GM18861 (cell line): ENCODE results near the gene LIMS4.
"Not testable (repeated sequence)": the region's sequence is repeated elsewhere in the genome, so short reads cannot be mapped to it uniquely, and the experiment has no call there.

ENCODE experiments used
- ATAC-seq: cut with Tn5 transposase; IDR thresholded peaks from one replicate; pipeline ENCODE4 v1.9.1; 2021; ENCODE audit not compliant: unreplicated experiment

The LIMS4 gene

DNA sequence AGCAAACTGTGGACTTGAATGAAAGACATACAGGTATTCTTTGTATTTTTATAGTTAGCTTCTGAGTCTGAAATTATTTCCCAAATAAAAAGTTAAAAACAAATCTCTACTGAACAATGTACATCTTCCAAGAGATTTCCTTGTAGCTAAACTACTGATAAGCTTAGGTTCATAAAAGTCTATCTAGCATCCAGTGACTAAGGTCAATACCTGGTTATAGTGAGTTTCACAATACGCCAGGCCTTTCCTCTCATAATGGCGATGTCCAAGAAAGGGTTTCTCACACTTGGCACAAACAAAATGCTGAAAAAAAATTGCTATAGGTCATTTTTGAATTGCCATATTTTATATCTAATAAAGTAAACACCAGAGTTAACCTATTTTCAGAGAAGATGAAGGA lies 21.7 kb downstream of the LIMS4 start:
- ATAC-seq, result not testable (repeated sequence)

- not testable (repeated sequence) for ATAC-seq
These were observed 23.3 kb downstream of the LIMS4 start for GRCh38 chr2:110449127-110449947.

DNA sequence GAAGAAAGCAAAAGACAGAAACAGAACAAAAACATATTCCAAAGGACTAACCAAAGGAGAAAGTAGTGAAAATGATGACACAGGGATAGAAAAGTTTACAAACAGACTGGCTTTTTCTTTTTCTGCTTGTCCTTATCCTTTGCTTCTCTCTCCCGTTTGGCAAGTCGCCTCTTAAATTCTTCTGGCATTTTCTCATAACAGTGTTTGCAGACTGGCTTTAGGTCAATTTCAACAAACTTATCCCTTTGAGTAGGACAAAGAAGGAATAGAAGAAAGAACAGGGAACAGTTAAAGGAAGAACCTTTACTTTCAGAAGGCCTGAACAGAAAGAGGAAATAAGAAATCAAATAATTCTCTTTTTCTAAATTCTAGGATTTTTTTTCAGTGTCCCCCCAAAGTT lies 26.0 kb downstream of the LIMS4 start:
- ATAC-seq, result not testable (repeated sequence)

GRCh38 chr2:110443305-110444005 lies 29.2 kb downstream of the LIMS4 start:
- ATAC-seq, result not testable (repeated sequence)

- not testable (repeated sequence) for ATAC-seq
These were observed 30.7 kb downstream of the LIMS4 start for GRCh38 chr2:110441905-110442304.

DNA sequence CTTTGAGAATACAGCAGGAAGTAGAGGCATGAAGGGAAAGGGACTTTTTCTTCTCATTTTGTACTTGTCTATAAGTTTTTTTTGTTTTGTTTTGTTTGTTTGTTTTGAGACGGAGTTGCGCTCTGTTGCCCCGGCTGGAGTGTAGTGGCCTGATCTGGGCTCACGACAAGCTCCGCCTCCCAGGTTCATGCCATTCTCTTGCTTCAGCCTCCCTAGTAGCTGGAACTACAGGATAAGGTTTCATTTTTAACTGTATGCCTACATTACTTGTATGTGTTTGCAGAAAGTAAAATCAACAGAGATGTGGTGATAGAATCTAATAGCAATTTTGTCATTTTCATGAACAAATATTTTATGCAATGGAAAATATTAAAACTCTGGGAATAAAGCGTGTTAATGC lies 38.1 kb downstream of the LIMS4 start:
- not testable (repeated sequence) for ATAC-seq

DNA sequence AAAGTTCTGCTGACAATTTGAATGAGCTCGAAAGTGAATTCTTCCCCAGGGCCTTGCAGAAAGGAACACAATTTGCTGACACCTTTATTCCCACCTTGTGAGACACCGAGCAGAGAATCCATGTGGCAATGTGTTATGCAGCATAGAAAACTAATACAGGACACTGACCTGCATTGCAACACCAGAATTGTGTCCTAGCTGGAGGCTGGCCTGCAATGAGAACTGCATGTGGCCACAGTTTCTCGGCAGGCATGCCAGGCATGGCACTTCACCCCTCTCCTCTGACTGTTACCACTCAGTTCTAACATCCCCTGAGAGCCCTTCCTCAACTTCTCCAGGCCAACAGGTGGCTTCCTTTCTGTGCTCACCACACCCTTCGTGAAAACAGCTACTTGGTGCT lies 46.9 kb downstream of the LIMS4 start:
- ATAC-seq, result not testable (repeated sequence)

GRCh38 chr2:110424421-110424820 lies 48.2 kb downstream of the LIMS4 start:
- not testable (repeated sequence) for ATAC-seq

DNA sequence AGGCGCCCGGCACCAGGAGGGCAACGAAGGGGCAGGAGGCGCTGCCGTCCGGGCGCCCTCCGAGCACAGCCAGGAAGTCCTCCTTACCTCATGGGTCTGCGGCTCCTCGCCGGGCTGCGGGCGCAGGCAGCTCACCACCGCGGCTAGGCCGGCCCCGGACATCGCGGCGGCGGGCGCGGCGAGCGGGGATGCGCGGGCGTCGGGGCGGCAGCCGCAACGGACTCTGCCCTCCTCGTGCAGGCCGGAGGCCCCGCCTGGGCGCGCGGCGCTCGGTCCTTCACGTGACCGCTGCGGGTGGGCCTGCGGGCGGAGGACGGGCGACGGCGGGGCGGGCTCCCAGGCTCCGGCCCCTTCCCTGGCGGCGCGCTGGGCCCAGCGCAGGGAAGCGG lies 49.0 kb downstream of the LIMS4 start:
- not testable (repeated sequence) for ATAC-seq

GRCh38 chr2:110422852-110423573 lies 49.6 kb downstream of the LIMS4 start:
- not testable (repeated sequence) for ATAC-seq

- ATAC-seq, result not testable (repeated sequence)
These were observed 51.8 kb downstream of the LIMS4 start for GRCh38 chr2:110420641-110421354.

GRCh38 chr2:110407142-110407541 lies 65.5 kb downstream of the LIMS4 start:
- not testable (repeated sequence) for ATAC-seq

DNA sequence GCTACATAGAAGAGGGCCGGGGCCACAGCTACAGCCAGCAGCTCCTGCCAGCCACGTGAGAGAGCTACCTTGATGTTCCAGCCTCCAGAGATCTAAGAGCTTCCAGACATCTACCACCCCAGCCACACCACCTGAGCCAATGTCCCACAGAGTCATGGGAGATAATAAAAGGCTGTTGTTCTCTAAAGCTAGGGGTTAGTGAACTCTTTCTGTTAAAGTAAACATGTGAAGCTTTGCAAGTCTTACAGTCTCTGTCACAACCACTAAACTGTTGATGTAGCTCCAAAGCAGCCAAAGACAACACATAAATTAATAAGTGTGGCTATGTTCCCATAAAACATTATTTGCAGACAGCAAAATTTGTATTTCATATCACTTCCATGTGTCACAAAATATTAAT lies 67.6 kb downstream of the LIMS4 start:
- ATAC-seq, result not testable (repeated sequence)

DNA sequence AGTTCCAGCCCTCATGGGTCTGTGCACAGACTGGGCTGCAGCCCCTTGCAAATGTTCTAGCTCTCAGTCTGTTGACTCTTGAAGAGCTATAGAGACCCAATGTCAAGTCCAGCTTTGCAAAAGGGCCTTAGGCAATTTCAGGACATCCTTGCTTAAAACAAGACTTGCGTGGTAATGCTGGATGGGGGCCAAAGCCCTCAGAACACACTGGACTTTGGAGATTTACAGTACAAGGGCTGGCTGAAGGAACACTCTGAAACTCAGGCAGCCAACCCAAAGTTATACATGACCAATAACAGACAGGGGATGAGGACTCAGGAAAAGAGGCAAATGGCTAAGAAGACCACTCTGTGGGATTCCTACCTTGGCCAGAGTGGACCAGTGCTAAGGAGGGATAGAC lies 68.4 kb downstream of the LIMS4 start:
- ATAC-seq, result not testable (repeated sequence)

DNA sequence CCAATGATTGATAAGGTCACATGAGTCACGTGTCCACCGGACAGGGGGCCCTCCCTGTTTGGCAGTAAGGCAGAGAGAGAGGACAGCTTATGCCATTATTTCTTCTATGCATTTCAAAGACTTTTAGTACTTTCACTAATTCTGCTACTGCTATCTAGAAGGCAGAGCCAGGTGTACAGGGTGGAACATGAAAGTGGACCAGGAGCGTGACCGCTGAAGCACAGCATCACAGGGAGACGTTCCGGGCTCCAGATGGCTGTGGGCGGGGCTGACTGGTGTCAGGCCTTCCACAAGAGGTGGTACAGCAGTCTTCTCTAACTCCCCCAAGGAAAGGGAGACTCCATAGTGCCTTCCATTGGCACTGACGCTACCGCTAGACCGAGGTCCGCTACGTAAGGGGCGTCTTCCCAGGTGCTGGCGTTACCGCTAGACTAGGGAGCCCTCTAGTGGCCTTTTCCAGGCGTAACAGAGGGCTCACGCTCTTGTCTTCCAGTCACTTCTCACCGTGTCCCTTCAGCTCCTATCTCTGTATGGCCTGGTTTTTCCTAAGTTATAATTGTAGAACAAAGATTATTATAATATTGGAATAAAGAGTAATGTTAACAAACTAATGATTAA lies 71.5 kb downstream of the LIMS4 start:
- not testable (repeated sequence) for ATAC-seq

DNA sequence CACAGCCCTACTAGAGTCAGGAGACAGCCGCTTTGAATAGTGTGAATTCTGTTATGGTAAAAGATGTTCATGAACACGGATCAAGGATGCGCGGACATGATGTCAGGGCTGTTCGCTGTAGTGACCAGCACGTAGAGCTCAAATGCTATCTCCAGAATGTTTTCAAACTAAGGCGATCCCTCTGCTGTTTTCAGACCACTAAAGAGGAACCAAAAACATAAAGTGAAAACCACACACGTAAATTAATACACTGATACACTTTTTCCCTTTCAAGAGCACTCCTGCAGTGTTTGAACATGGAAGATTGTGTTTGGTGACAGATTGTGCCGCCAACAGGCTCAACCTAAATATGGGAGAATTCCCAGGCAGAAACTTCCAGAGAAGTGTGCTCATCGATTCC lies 73.2 kb downstream of the LIMS4 start:
- ATAC-seq, result not testable (repeated sequence)

DNA sequence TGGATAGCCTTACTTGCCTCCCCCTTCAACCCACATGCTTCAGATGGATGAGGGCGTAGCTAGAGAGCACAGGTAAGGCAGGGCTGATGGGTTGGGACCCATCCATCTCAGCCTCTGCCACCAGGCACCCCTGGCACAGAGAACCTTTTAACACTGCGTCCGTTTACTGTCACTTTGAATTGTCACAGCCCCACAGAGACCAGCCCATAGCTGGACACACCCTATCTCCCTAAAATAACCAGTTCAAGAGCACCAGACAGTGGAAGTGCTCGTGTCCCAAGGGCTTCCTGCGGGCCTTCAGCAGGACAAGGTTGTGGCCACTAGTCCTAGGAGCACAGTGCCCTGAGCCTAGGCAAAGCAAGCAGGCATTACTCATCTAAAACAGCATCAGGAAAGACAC lies 76.6 kb downstream of the LIMS4 start:
- ATAC-seq, result not testable (repeated sequence)
